ENCODE results near the gene MC2R. TPM values are rescaled to one million over a fixed set of nuclear protein-coding genes. Genes with fewer than 3 reads are reported as not detected.

MC2R gene
- total and polyA plus RNA-seq, 2 of the 8 experiments (the other 6 are each of a cell fraction or from before 2014, with no cell fraction given), result not detected

GRCh38 chr18:13849791-13850190 is 65.5 kb downstream of the MC2R start:
- Histone ChIP-seq H4K91ac (replicated peaks; ENCODE audit: insufficient read length, low read length) (no peak overlapping the region), H3K23me2 (ENCODE audit: low read depth, low read length) (no peaks in the 10 kb centered on the region), H3K23ac (ENCODE audit: insufficient read length) (no peak overlapping the region), H3K56ac (replicated peaks; ENCODE audit: insufficient read length, low read depth, low read length) (no peak overlapping the region), H4K20me1 (replicated peaks in 1 of 2; ENCODE audit: control insufficient read depth in 1 of 2, insufficient read depth in 2 of 2, low read length in 2 of 2) (no peaks in the 10 kb centered on the region), H3K36me3 (ENCODE audit: control insufficient read depth in 2 of 4, insufficient read depth in 4 of 4, low read length in 3 of 4) (no peaks in the 10 kb centered on the region), H3K14ac (ENCODE audit: insufficient read length) (no peak overlapping the region), H2AFZ (ENCODE audit: low read length) (no peak overlapping the region), H2BK12ac (ENCODE audit: low read depth, low read length) (no peak overlapping the region), H2BK15ac (ENCODE audit: low read length) (no peak overlapping the region), H3K27ac (ENCODE audit: low read depth, low read length) (no peak overlapping the region), H2BK5ac (ENCODE audit: low read depth, low read length) (no peak overlapping the region), H3K79me1 (ENCODE audit: low read depth, low read length) (no peaks in the 10 kb centered on the region), H2AK5ac (ENCODE audit: low read depth, low read length) (no peak overlapping the region), H2BK120ac (replicated peaks; ENCODE audit: low read depth, low read length) (no peak overlapping the region), H3K9me3 (ENCODE audit: insufficient read depth in 2 of 2, low read depth in 1 of 2, low read length in 1 of 2) (peaks cover 0 to 5% of the 10 kb centered on the region in 2 experiments; a peak in 1 of 4 replicates), H2BK20ac (ENCODE audit: low read length) (no peak overlapping the region), H3K9ac (replicated peaks in 1 of 4; ENCODE audit: extremely low read depth in 1 of 4, low read depth in 3 of 4, low read length in 3 of 4) (no peak overlapping the region), H4K5ac (ENCODE audit: insufficient read length, low read depth, low read length) (no peak overlapping the region), H3K4me2 (ENCODE audit: insufficient read depth in 1 of 2, low read depth in 2 of 2, low read length in 2 of 2) (no peak overlapping the region), H3K18ac (ENCODE audit: extremely low read depth, low read length) (no peak overlapping the region), H4K8ac (ENCODE audit: extremely low read depth, insufficient read depth, low read length) (no peak overlapping the region), H3K4ac (replicated peaks; ENCODE audit: insufficient read length, low read depth, low read length) (no peak overlapping the region), H3K27me3 (replicated peaks in 1 of 4; ENCODE audit: control insufficient read depth in 3 of 4, extremely low read depth in 1 of 4, insufficient read depth in 3 of 4, low read length in 3 of 4) (no peaks in the 10 kb centered on the region), H3K4me3 (ENCODE audit: extremely low read depth in 1 of 4, insufficient read depth in 2 of 4, low read depth in 3 of 4, low read length in 4 of 4) (no peak overlapping the region), H3K79me2 (ENCODE audit: control insufficient read depth in 1 of 2, insufficient read depth in 2 of 2, low read length in 2 of 2) (no peaks in the 10 kb centered on the region), H3K4me1 (replicated peaks in 1 of 4; ENCODE audit: control insufficient read depth in 3 of 4, insufficient read depth in 4 of 4, low read length in 3 of 4) (no peaks in the 10 kb centered on the region)
- ChIA-PET POLR2A (ENCODE audit: partially characterized antibody) (no interaction called here), CTCF (ENCODE audit: partially characterized antibody) (no interaction called here)
- no peak for DNase-seq (ENCODE audit: low read depth in 1 of 2, low spot score in 2 of 2)
- WGBS, 2 experiments (ENCODE audit: extremely low coverage in 1 of 2, insufficient coverage in 1 of 2, insufficient read length in 1 of 2, insufficient replicate concordance in 2 of 2, low coverage in 1 of 2, low lambda C conversion rate in 2 of 2, missing lambda C conversion rate in 1 of 2), result 80% methylated on average over 4 of the region's 4 CpGs; no CpG with 5 or more reads in 1 of the 2 experiments
- no peak for FAIRE-seq
- no peak for TF ChIP-seq SP1 (IDR thresholded peaks at IDR 0.05; ENCODE audit: low read depth, low read length)
- no peak for TF ChIP-seq SAP30 (IDR thresholded peaks at IDR 0.05; ENCODE audit: insufficient read depth, insufficient replicate concordance, low read length)
- no peak for TF ChIP-seq KDM5A (IDR thresholded peaks at IDR 0.05; ENCODE audit: low read length)
- no peak for TF ChIP-seq RNF2 (IDR thresholded peaks at IDR 0.05; ENCODE audit: borderline replicate concordance, low read depth, low read length, missing control alignments, poor library complexity, severe bottlenecking)
